ENCODE results near the gene ZNF761. TPM values are rescaled to one million over a fixed set of nuclear protein-coding genes. Genes with fewer than 3 reads are reported as not detected.
"Not testable (repeated sequence)": the region's sequence is repeated elsewhere in the genome, so short reads cannot be mapped to it uniquely, and the experiment has no call there.

The ZNF761 gene
- total and polyA plus RNA-seq, 2 of the 13 experiments (the other 11 are each of a cell fraction or from before 2014, with no cell fraction given): 11.6 to 16.2 TPM

- Histone ChIP-seq H3K4me3 (replicated peaks in 1 of 3; ENCODE audit: insufficient read depth in 1 of 3, low read depth in 2 of 3, low read length in 3 of 3) (peak overlapping the region in 2 of 3 experiments; percentile 20; a peak in 3 of 6 replicates), H3K4me2 (ENCODE audit: low read depth, low read length) (peak overlapping the region; percentile 75), H3K4me1 (ENCODE audit: insufficient read depth, low read length) (peaks cover 50% of the 10 kb centered on the region)
- H3K36me3 ChIP-seq (replicated peaks in 1 of 2; ENCODE audit: control insufficient read depth in 1 of 2, insufficient read depth in 2 of 2, low read length in 2 of 2); in situ Hi-C loops (cut with HindIII; ENCODE audit: extremely low pct_ligation_motif_present, low pct_unique_long_range_greater_than_20kb); H3K27ac ChIP-seq (ENCODE audit: extremely low read length, insufficient read depth, low read length); H3K79me2 ChIP-seq (ENCODE audit: insufficient read depth, low read length); H2AFZ ChIP-seq (ENCODE audit: low read length); H3K9me3 ChIP-seq (ENCODE audit: low read length); H4K20me1 ChIP-seq (ENCODE audit: insufficient read depth, low read length); FAIRE-seq; CTCF ChIA-PET (ENCODE audit: low intra/inter-chr PET ratio, low total read pairs); H3K27me3 ChIP-seq (ENCODE audit: control insufficient read depth in 1 of 2, insufficient read depth in 2 of 2, low read length in 2 of 2); intact Hi-C loops (cut with micrococcal nuclease; ENCODE audit: unreplicated experiment); H3K9ac ChIP-seq (ENCODE audit: insufficient read depth, low read depth, low read length); TF ChIP-seq SOX13 (IDR thresholded peaks at IDR 0.05): not testable (repeated sequence)
- no CpG with 5 or more reads among the region's 14 CpGs for WGBS (ENCODE audit: low lambda C conversion rate)
- ATAC-seq (peak; percentile 74), DNase-seq (ENCODE audit: low spot score) (peak; percentile 31)
- TF ChIP-seq SOX13 (CRISPR knock-in tag; conservative IDR thresholded peaks at IDR 0.05 in 1 of 2, IDR thresholded peaks at IDR 0.05 in 1 of 2): peak in 1 of 2 experiments; percentile 78; a peak in 2 of 4 replicates
- TF ChIP-seq SOX5 (CRISPR knock-in tag; IDR thresholded peaks at IDR 0.05; ENCODE audit: borderline replicate concordance): peak; percentile 78
- TSS peak; percentile 55 for BruUV-seq (replicated peaks)
- POLR2A ChIA-PET: interaction anchor here (0.8 to 1.4 kb wide), 4 partner anchors 72 to 83 kb away, joined by 3 to 5 read pairs (median 4); partner anchors contain the start of gene ZNF761
Measured at GRCh38 chr19:53503671-53504364, 72.0 kb downstream of the ZNF761 start.

GRCh38 chr19:53504365-53504703 lies 72.5 kb downstream of the ZNF761 start:
- H4K20me1 ChIP-seq (ENCODE audit: insufficient read depth, low read length); CTCF ChIA-PET (ENCODE audit: low intra/inter-chr PET ratio, low total read pairs); H2AFZ ChIP-seq (ENCODE audit: low read length); H3K9me3 ChIP-seq (ENCODE audit: low read length); in situ Hi-C loops (cut with HindIII; ENCODE audit: extremely low pct_ligation_motif_present, low pct_unique_long_range_greater_than_20kb); intact Hi-C loops (cut with micrococcal nuclease; ENCODE audit: unreplicated experiment); H3K36me3 ChIP-seq (replicated peaks in 1 of 2; ENCODE audit: control insufficient read depth in 1 of 2, insufficient read depth in 2 of 2, low read length in 2 of 2); H3K79me2 ChIP-seq (ENCODE audit: insufficient read depth, low read length); BruUV-seq (replicated peaks); H3K27me3 ChIP-seq (ENCODE audit: control insufficient read depth in 1 of 2, insufficient read depth in 2 of 2, low read length in 2 of 2): not testable (repeated sequence)
- TF ChIP-seq RAD21 (CRISPR knock-in tag; IDR thresholded peaks at IDR 0.05) (0 out of 2 replicates have a peak, but pooled peaks have one; percentile 22), CTCF (CRISPR knock-in tag; IDR thresholded peaks at IDR 0.05) (0 out of 2 replicates have a peak, but pooled peaks have one; percentile 3), STAG1 (CRISPR knock-in tag; IDR thresholded peaks at IDR 0.05) (0 out of 2 replicates have a peak, but pooled peaks have one; percentile 25)
- FAIRE-seq: peak; percentile 98
- POLR2A ChIA-PET: interaction anchor here (0.8 to 1.4 kb wide), 5 partner anchors 16 to 82 kb away, joined by 3 to 5 read pairs (median 4); partner anchors contain the start of gene ZNF761
- H3K9ac ChIP-seq (ENCODE audit: insufficient read depth, low read depth, low read length): peak overlapping the region; percentile 57
- H3K27ac ChIP-seq (ENCODE audit: extremely low read length, insufficient read depth, low read length): peak overlapping the region; percentile 43
- 18% methylated on average over 12 of the region's 13 CpGs for WGBS (ENCODE audit: low lambda C conversion rate)
- peaks cover 55% of the 10 kb centered on the region for H3K4me1 ChIP-seq (ENCODE audit: insufficient read depth, low read length)
- peak overlapping the region; percentile 75 for H3K4me2 ChIP-seq (ENCODE audit: low read depth, low read length)
- peak overlapping the region; percentile 31 to 46 (median 37); a peak in 4 of 6 replicates for H3K4me3 ChIP-seq (replicated peaks in 1 of 3; ENCODE audit: insufficient read depth in 1 of 3, low read depth in 2 of 3, low read length in 3 of 3)
- ATAC-seq: peak; percentile 81
- DNase-seq (ENCODE audit: low spot score): peak; percentile 13

Data from HepG2 (cell line).